Effector CD8-positive, alpha-beta T cell (primary cell): Measurements from ENCODE around the gene CDO1.

Source experiments
- DNase-seq: peaks from one replicate; lab custom pipeline; 2025; lab: John Stamatoyannopoulos, UW

CDO1 gene

GRCh38 chr5:115785381-115786065, 30.9 kb downstream of the CDO1 start:
- no peak for DNase-seq

GRCh38 chr5:115778417-115778816, 38.0 kb downstream of the CDO1 start:
- DNase-seq: no peak

- no peak for DNase-seq
Measured at GRCh38 chr5:115776989-115777388, 39.5 kb downstream of the CDO1 start.

- DNase-seq: no peak
Measured at GRCh38 chr5:115775999-115776398, 40.5 kb downstream of the CDO1 start.

GRCh38 chr5:115774684-115775083, 41.8 kb downstream of the CDO1 start:
- DNase-seq: no peak

- DNase-seq: no peak
Measured at GRCh38 chr5:115772731-115773475, 43.6 kb downstream of the CDO1 start.

- no peak for DNase-seq
Measured at GRCh38 chr5:115770466-115770865, 46.0 kb downstream of the CDO1 start.

GRCh38 chr5:115767424-115767823, 49.0 kb downstream of the CDO1 start:
- no peak for DNase-seq

- no peak for DNase-seq
Measured at GRCh38 chr5:115766608-115767007, 49.9 kb downstream of the CDO1 start.

- no peak for DNase-seq
Measured at GRCh38 chr5:115758356-115758755, 58.1 kb downstream of the CDO1 start.

- no peak for DNase-seq
Measured at GRCh38 chr5:115755675-115756074, 60.8 kb downstream of the CDO1 start.
